Measurements from ENCODE around the gene SPRY4.
A peak's percentile ranks its signal among the peaks of the same experiment; 100 is the strongest.
"Not testable (repeated sequence)": the region's sequence is repeated elsewhere in the genome, so short reads cannot be mapped to it uniquely, and the experiment has no call there.

Gene SPRY4

GRCh38 chr5:142356716-142357468 lies 32.1 kb upstream of the SPRY4 start:
- Histone ChIP-seq H3K36me3 (no peaks in the 10 kb centered on the region), H3K27me3 (peaks cover 69% of the 10 kb centered on the region), H3K4me3 (ENCODE audit: low read depth in 1 of 2, low read length in 1 of 2) (peak overlapping the region; percentile 73 to 83), H3K4me1 (ENCODE audit: control insufficient read depth in 1 of 2, insufficient read depth in 1 of 2, low read depth in 1 of 2, low read length in 1 of 2) (peaks cover 16 to 18% of the 10 kb centered on the region in 2 experiments), H3K27ac (peak overlapping the region; percentile 86), H3K9me3 (no peaks in the 10 kb centered on the region)
- TF ChIP-seq, protein P1, sequence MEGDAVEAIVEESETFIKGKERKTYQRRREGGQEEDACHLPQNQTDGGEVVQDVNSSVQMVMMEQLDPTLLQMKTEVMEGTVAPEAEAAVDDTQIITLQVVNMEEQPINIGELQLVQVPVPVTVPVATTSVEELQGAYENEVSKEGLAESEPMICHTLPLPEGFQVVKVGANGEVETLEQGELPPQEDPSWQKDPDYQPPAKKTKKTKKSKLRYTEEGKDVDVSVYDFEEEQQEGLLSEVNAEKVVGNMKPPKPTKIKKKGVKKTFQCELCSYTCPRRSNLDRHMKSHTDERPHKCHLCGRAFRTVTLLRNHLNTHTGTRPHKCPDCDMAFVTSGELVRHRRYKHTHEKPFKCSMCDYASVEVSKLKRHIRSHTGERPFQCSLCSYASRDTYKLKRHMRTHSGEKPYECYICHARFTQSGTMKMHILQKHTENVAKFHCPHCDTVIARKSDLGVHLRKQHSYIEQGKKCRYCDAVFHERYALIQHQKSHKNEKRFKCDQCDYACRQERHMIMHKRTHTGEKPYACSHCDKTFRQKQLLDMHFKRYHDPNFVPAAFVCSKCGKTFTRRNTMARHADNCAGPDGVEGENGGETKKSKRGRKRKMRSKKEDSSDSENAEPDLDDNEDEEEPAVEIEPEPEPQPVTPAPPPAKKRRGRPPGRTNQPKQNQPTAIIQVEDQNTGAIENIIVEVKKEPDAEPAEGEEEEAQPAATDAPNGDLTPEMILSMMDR (IDR thresholded peaks at IDR 0.05), result peak; percentile 27

DNA sequence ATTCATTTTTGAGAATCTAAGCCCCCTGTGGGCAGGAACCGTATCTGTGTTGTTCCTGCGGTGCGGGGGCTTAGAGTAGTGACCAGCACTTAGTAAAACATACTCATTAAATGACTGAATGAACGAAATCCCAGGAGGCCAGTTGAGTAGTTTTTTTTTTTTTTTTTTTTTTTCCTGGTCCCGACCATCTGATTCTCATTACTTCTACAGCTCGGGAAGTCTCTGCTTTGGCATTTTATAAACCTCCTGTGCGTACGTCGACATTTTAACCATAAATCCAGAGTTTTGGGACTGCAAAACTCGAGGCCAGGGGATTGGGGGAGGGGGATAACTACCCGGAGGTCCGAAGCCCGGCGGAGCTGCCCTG lies 31.5 kb upstream of the SPRY4 start:
- peak overlapping the region; percentile 73 to 83 for H3K4me3 ChIP-seq (ENCODE audit: low read depth in 1 of 2, low read length in 1 of 2)
- H3K27me3 ChIP-seq, result peaks cover 64% of the 10 kb centered on the region
- peak overlapping the region; percentile 86 for H3K27ac ChIP-seq
- H3K4me1 ChIP-seq (ENCODE audit: control insufficient read depth in 1 of 2, insufficient read depth in 1 of 2, low read depth in 1 of 2, low read length in 1 of 2), result peaks cover 16 to 18% of the 10 kb centered on the region in 2 experiments
- TF ChIP-seq, protein P1 (IDR thresholded peaks at IDR 0.05), result no peak
- H3K36me3 ChIP-seq, result no peaks in the 10 kb centered on the region
- no peaks in the 10 kb centered on the region for H3K9me3 ChIP-seq

GRCh38 chr5:142353071-142353472 lies 28.3 kb upstream of the SPRY4 start:
- Histone ChIP-seq H3K27ac (no peak overlapping the region), H3K9me3 (no peaks in the 10 kb centered on the region)
- TF ChIP-seq, protein P1 (IDR thresholded peaks at IDR 0.05), result no peak

GRCh38 chr5:142350021-142350420 lies 25.2 kb upstream of the SPRY4 start:
- peaks cover 55% of the 10 kb centered on the region for H3K27me3 ChIP-seq
- H3K4me3 ChIP-seq (ENCODE audit: low read depth in 1 of 2, low read length in 1 of 2), result no peak overlapping the region
- H3K4me1 ChIP-seq (ENCODE audit: control insufficient read depth in 1 of 2, insufficient read depth in 1 of 2, low read depth in 1 of 2, low read length in 1 of 2), result no peaks in the 10 kb centered on the region
- no peak overlapping the region for H3K27ac ChIP-seq
- H3K36me3 ChIP-seq, result no peaks in the 10 kb centered on the region
- TF ChIP-seq, protein P1 (IDR thresholded peaks at IDR 0.05), result no peak
- H3K9me3 ChIP-seq, result peaks cover 7% of the 10 kb centered on the region

More at GRCh38 chr5:142353071-142353472, 28.3 kb upstream of the SPRY4 start:
- H3K27me3 ChIP-seq, result peaks cover 35% of the 10 kb centered on the region
- peaks cover 13 to 15% of the 10 kb centered on the region in 2 experiments for H3K4me1 ChIP-seq (ENCODE audit: control insufficient read depth in 1 of 2, insufficient read depth in 1 of 2, low read depth in 1 of 2, low read length in 1 of 2)
- no peak overlapping the region for H3K4me3 ChIP-seq (ENCODE audit: low read depth in 1 of 2, low read length in 1 of 2)
- H3K36me3 ChIP-seq, result no peaks in the 10 kb centered on the region

DNA sequence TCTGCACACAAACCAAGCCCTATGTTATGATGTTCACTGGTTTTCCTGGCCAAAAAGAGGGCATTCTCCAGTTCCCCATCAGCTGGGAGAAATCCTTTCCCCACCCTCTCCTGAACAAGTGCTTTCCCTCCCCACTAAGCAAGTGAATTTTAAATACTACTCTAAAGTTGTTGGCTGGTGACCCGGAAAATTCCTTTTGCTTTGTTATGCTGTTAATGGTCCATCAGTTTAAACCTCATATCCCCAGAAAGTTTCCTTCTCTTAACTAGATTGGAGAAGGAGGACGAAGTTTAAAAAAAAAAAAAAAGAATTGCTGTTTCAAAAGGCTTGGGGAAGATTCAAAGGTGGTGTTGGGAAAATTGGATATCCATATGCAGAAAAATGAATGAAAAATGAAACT lies 21.9 kb upstream of the SPRY4 start:
- TF ChIP-seq, protein P1 (IDR thresholded peaks at IDR 0.05), result no peak
- Histone ChIP-seq H3K4me1 (ENCODE audit: control insufficient read depth in 1 of 2, insufficient read depth in 1 of 2, low read depth in 1 of 2, low read length in 1 of 2) (no peaks in the 10 kb centered on the region), H3K4me3 (ENCODE audit: low read depth in 1 of 2, low read length in 1 of 2) (no peak overlapping the region), H3K27me3 (peaks cover 44% of the 10 kb centered on the region), H3K27ac (no peak overlapping the region), H3K9me3 (peaks cover 15% of the 10 kb centered on the region), H3K36me3 (no peaks in the 10 kb centered on the region)

DNA sequence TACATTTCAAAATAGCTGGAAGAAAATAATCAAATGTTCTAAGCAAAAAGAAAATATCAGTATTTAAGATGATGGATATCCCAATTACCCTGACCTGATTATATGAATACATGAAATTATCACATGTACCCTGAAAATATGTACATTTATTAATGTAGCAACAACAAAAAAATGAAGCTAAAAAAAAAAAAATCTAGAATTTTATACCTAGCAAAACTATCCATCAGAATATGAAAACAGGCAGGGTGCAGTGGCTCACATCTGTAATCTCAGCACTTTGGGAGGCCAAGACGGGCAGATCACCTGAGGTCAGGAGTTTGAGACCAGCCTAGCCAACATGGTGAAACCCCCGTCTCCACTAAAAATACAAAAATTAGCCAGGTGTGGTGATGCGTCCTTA lies 20.1 kb upstream of the SPRY4 start:
- H3K27me3 ChIP-seq, result peaks cover 51% of the 10 kb centered on the region
- not testable (repeated sequence) for H3K27ac ChIP-seq; H3K4me3 ChIP-seq (ENCODE audit: low read depth in 1 of 2, low read length in 1 of 2); H3K36me3 ChIP-seq; H3K4me1 ChIP-seq (ENCODE audit: control insufficient read depth in 1 of 2, insufficient read depth in 1 of 2, low read depth in 1 of 2, low read length in 1 of 2)
- H3K9me3 ChIP-seq, result peaks cover 15% of the 10 kb centered on the region
